Fibroblast of the aortic adventitia (primary cell): Measurements from ENCODE around the gene CTIF. TPM values are rescaled to one million over a fixed set of nuclear protein-coding genes. Genes with fewer than 3 reads are reported as not detected.

Experiments
- DNase-seq: peaks from one replicate; pipeline ENCODE4 v3.0.0-alpha.2; 2010; ENCODE audit warnings: low read depth
- H3K4me3 ChIP-seq: 2 replicates; pipeline ENCODE4 v1.5.1; 2011; ENCODE audit warnings: low read depth, mild to moderate bottlenecking, control low read depth, low read length, moderate library complexity
- CTCF ChIP-seq: IDR thresholded peaks from 2 replicates; pipeline ENCODE4 v1.5.1; 2011; ENCODE audit warnings: mild to moderate bottlenecking, low read length, control low read depth, inconsistent platforms; ENCODE audit not compliant: insufficient read depth
- total RNA-seq: library from RNA; depleted of rRNA; stranded (reverse); fragments of >200 nt; gene quantifications from 2 replicates; pipeline ENCODE4 v1.2.3, GENCODE V29; 2012; ENCODE audit warnings: low replicate concordance

CTIF gene
- total RNA-seq, 1 donor = 29.0 TPM

GRCh38 chr18:48735080-48735676, 196.3 kb downstream of the CTIF start:
- no peak for DNase-seq
- TF ChIP-seq CTCF = no peak
- no peak overlapping the region for H3K4me3 ChIP-seq

DNA sequence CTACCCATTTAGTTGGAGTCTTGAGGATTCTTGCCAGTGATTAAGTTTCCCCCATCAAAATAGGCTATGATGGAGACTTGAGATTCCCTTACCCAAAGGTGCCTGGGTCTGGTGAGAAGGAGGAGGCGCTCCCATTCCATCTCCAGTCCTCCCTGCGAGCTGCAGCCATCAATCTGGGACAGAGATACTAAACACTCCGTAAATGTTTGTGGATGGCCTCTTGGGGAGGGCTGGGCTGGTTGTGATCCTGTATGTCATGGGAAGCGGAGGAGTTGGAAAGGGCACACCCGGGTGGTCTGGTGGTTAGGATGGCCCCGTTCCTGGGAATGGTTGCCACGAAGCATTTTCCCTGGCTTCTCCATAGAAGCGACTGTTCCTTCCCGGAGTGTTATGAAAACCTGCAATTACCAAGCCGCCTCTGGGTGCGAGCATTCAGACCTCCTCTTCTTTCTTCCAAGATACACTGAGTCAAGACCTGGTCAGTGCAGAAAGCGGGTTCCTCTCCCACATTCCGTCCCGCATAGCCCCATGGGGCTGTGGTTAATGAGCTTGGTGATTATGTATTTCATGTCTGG, 196.9 kb downstream of the CTIF start:
- no peak overlapping the region for H3K4me3 ChIP-seq
- DNase-seq = no peak
- TF ChIP-seq CTCF = no peak

- DNase-seq = no peak
- H3K4me3 ChIP-seq = no peak overlapping the region
- TF ChIP-seq CTCF = no peak
Measured at GRCh38 chr18:48736321-48737260, 197.8 kb downstream of the CTIF start.

GRCh38 chr18:48739266-48740067, 200.6 kb downstream of the CTIF start:
- no peak for TF ChIP-seq CTCF
- no peak for DNase-seq
- H3K4me3 ChIP-seq = no peak overlapping the region

DNA sequence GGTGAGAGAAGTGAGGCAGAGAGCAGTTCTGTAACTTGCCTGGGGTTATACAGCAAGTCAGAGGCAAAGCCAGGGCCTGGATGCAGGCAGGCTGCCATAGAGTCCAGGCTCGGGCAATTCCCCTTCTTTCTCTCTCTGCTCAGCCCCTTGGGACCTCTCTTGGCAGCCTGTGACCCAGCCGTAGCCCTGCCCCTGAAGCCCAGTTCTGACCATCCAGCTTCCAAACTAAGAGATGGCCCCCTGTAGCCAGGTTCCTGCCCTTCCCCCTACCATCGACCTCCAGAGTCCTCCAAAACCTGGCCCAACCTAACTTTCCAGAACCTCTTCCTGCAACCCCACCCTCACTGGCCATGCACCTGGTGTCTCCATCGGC, 201.2 kb downstream of the CTIF start:
- no peak overlapping the region for H3K4me3 ChIP-seq
- peak; percentile 64 for DNase-seq
- TF ChIP-seq CTCF = no peak

DNA sequence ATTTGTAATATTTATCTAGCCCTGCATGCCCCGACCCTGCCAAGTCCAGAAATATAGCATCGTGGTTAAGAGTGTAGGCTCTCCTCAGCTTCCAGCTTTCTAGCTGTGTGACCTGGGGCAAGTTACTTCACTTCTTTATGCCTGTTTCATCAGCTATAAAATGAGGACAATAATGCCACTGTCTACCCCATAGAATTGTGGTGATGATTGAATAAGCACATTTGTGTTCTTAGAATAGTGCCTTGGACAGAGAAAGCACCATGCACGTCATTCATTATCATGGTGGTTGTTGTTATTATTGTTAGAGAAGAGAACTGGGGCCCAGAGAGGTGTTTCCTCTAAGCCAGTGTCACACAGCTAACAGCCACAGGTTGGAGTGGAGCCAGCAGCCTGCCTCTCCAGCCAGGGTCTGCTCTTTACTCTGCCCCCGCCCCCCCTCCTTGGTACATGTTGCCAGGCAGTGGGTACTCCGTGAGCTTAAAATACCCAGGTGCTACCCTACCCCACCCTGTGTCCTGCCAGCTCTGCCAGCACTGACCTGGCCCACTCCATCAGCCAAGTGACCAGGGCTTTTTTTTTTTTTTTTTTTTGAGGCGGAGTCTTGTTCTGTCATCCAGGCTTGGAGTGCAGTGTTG, 202.1 kb downstream of the CTIF start:
- DNase-seq = no peak
- no peak overlapping the region for H3K4me3 ChIP-seq
- no peak for TF ChIP-seq CTCF
